ENCODE measurements around the gene TMEM115.
"Not testable (repeated sequence)": the region's sequence is repeated elsewhere in the genome, so short reads cannot be mapped to it uniquely, and the experiment has no call there.

TMEM115 gene

DNA sequence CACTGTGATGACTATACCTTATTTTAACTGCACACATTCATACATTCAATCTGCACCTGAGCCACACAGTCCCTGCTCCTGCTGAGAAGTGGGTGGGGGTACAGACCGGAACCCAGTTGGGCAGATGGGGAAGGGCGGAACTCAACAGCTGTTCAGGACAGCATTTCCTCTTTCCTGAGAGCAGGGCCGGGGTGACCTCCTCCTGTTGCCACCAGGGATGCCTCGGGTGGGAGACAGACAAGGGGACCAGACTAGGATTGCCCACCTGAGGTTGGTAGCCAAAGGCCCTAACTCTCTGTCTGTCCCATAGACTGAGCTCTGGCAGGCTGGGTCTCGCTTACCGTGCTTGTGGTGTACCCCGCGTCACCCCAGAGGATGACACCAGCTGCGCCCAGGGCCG is 40.7 kb downstream of the TMEM115 start:
- DNase-seq (ENCODE audit: insufficient read length) (no peak), FAIRE-seq (no peak)
- TF ChIP-seq TAF1 (IDR thresholded peaks at IDR 0.05; ENCODE audit: borderline replicate concordance, low read depth, low read length): no peak
- no peak for TF ChIP-seq POLR2A (IDR thresholded peaks at IDR 0.05; ENCODE audit: low read depth, low read length)
- no peak for TF ChIP-seq POLR2AphosphoS5 (IDR thresholded peaks at IDR 0.05; ENCODE audit: low read depth, low read length)

- TF ChIP-seq TAF1 (IDR thresholded peaks at IDR 0.05; ENCODE audit: borderline replicate concordance, low read depth, low read length) (no peak), POLR2A (IDR thresholded peaks at IDR 0.05; ENCODE audit: low read depth, low read length) (no peak), POLR2AphosphoS5 (IDR thresholded peaks at IDR 0.05; ENCODE audit: low read depth, low read length) (no peak)
- no peak for FAIRE-seq
- no peak for DNase-seq (ENCODE audit: insufficient read length)
Measured at GRCh38 chr3:50318163-50318562, 41.2 kb downstream of the TMEM115 start.

DNA sequence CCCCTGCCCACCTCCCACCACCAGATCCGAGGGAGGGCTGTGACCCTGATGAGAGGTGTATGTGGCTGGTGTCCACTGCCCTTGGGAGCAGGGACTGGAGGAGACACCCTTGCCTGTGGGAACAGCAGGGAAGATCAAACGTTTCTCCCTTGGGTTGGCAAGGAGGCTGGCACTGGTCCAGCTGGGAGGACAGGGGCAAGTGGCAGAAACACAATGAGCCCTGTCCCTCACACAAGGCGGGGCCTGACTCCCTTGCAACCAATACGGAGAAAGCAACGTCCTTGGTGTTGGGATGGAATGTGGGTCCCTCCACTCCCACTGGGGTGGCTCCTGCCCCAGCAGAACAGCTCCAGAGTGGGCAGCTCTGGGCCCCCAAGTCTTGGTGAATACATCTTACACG is 42.0 kb downstream of the TMEM115 start:
- no peak for FAIRE-seq
- no peak for DNase-seq (ENCODE audit: insufficient read length)
- TF ChIP-seq POLR2A (IDR thresholded peaks at IDR 0.05; ENCODE audit: low read depth, low read length) (no peak), TAF1 (IDR thresholded peaks at IDR 0.05; ENCODE audit: borderline replicate concordance, low read depth, low read length) (no peak), POLR2AphosphoS5 (IDR thresholded peaks at IDR 0.05; ENCODE audit: low read depth, low read length) (no peak)

DNA sequence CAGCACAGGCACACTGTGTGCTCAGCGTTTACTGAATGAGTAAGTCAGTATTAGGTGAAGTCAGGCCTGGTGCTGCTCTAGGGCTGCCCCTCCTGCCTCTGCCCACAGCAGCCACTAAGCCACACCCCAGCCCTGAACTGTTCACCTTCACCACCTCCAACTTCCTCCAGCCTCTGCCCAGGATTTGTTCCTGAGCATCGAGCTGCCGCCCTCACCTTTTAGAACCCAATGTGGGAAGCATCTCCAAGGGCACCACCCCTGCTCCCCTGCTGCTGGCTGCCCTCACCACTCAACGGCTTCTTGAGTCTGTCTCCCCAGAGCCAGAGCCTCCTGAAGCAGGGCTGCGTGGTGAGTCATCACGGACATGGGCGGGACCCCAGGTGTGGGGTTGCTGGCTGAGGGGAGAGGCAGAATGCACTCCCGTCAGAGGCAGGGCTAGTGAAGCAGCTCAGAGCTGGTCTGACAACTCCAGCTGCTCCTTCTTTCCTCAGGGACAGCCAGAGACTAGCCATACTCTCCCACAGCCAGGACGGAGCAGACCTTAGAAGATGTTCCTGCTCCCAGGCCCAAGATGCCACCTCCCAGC is 42.6 kb downstream of the TMEM115 start:
- FAIRE-seq (no peak), DNase-seq (ENCODE audit: insufficient read length) (no peak)
- TF ChIP-seq TAF1 (IDR thresholded peaks at IDR 0.05; ENCODE audit: borderline replicate concordance, low read depth, low read length) (no peak), POLR2A (IDR thresholded peaks at IDR 0.05; ENCODE audit: low read depth, low read length) (no peak), POLR2AphosphoS5 (IDR thresholded peaks at IDR 0.05; ENCODE audit: low read depth, low read length) (no peak)

- TF ChIP-seq TAF1 (IDR thresholded peaks at IDR 0.05; ENCODE audit: borderline replicate concordance, low read depth, low read length) (no peak), POLR2AphosphoS5 (IDR thresholded peaks at IDR 0.05; ENCODE audit: low read depth, low read length) (no peak), POLR2A (IDR thresholded peaks at IDR 0.05; ENCODE audit: low read depth, low read length) (no peak)
- FAIRE-seq: no peak
- no peak for DNase-seq (ENCODE audit: insufficient read length)
Measured at GRCh38 chr3:50314816-50315215, 44.5 kb downstream of the TMEM115 start.

DNA sequence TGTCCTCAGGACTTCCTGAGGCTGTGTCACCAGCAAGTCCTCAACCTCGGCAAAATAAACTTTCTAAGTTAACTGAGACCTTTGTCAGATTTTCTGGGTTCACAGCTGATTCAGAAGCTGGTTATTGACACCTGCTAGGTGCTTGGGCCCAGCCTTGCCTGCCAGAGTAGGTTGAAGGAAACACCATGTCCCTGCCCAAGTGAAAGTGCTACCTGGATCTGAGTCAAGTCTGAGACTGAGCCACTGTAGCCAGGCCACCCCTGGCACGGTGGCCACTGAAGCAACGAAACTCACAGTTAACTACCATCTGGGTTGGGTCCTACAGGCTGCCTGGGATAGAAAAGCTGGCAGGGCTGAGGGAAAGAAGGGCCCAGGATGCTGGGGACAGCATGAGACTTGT is 45.0 kb downstream of the TMEM115 start:
- no peak for DNase-seq (ENCODE audit: insufficient read length)
- TF ChIP-seq POLR2A (IDR thresholded peaks at IDR 0.05; ENCODE audit: low read depth, low read length) (no peak), POLR2AphosphoS5 (IDR thresholded peaks at IDR 0.05; ENCODE audit: low read depth, low read length) (no peak)
- FAIRE-seq: no peak

GRCh38 chr3:50312041-50312440 is 47.3 kb downstream of the TMEM115 start:
- not testable (repeated sequence) for FAIRE-seq; DNase-seq (ENCODE audit: insufficient read length)
